ENCODE data around the gene SEMA5A.

- TF ChIP-seq, protein P1, sequence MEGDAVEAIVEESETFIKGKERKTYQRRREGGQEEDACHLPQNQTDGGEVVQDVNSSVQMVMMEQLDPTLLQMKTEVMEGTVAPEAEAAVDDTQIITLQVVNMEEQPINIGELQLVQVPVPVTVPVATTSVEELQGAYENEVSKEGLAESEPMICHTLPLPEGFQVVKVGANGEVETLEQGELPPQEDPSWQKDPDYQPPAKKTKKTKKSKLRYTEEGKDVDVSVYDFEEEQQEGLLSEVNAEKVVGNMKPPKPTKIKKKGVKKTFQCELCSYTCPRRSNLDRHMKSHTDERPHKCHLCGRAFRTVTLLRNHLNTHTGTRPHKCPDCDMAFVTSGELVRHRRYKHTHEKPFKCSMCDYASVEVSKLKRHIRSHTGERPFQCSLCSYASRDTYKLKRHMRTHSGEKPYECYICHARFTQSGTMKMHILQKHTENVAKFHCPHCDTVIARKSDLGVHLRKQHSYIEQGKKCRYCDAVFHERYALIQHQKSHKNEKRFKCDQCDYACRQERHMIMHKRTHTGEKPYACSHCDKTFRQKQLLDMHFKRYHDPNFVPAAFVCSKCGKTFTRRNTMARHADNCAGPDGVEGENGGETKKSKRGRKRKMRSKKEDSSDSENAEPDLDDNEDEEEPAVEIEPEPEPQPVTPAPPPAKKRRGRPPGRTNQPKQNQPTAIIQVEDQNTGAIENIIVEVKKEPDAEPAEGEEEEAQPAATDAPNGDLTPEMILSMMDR (IDR thresholded peaks at IDR 0.05), result no peak
- no peak for TF ChIP-seq ATF3 (CRISPR knock-in tag; conservative IDR thresholded peaks at IDR 0.05)
- no peak for TF ChIP-seq CREB1 (CRISPR knock-in tag; IDR thresholded peaks at IDR 0.05)
- no peak for TF ChIP-seq CBFB (CRISPR knock-in tag; IDR thresholded peaks at IDR 0.05; ENCODE audit: low read depth)
- no peak for TF ChIP-seq ZNF263 (CRISPR knock-in tag; IDR thresholded peaks at IDR 0.05; ENCODE audit: low read depth)
- no peak for TF ChIP-seq E2F5 (CRISPR knock-in tag; IDR thresholded peaks at IDR 0.05)
- TF ChIP-seq STAT6 (CRISPR knock-in tag; conservative IDR thresholded peaks at IDR 0.05; ENCODE audit: low read depth), result no peak
- TF ChIP-seq, protein P2, sequence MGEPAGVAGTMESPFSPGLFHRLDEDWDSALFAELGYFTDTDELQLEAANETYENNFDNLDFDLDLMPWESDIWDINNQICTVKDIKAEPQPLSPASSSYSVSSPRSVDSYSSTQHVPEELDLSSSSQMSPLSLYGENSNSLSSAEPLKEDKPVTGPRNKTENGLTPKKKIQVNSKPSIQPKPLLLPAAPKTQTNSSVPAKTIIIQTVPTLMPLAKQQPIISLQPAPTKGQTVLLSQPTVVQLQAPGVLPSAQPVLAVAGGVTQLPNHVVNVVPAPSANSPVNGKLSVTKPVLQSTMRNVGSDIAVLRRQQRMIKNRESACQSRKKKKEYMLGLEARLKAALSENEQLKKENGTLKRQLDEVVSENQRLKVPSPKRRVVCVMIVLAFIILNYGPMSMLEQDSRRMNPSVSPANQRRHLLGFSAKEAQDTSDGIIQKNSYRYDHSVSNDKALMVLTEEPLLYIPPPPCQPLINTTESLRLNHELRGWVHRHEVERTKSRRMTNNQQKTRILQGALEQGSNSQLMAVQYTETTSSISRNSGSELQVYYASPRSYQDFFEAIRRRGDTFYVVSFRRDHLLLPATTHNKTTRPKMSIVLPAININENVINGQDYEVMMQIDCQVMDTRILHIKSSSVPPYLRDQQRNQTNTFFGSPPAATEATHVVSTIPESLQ (CRISPR knock-in tag; IDR thresholded peaks at IDR 0.05), result no peak
- TF ChIP-seq MYBL2 (CRISPR knock-in tag; IDR thresholded peaks at IDR 0.05), result no peak
- TF ChIP-seq, protein P3, sequence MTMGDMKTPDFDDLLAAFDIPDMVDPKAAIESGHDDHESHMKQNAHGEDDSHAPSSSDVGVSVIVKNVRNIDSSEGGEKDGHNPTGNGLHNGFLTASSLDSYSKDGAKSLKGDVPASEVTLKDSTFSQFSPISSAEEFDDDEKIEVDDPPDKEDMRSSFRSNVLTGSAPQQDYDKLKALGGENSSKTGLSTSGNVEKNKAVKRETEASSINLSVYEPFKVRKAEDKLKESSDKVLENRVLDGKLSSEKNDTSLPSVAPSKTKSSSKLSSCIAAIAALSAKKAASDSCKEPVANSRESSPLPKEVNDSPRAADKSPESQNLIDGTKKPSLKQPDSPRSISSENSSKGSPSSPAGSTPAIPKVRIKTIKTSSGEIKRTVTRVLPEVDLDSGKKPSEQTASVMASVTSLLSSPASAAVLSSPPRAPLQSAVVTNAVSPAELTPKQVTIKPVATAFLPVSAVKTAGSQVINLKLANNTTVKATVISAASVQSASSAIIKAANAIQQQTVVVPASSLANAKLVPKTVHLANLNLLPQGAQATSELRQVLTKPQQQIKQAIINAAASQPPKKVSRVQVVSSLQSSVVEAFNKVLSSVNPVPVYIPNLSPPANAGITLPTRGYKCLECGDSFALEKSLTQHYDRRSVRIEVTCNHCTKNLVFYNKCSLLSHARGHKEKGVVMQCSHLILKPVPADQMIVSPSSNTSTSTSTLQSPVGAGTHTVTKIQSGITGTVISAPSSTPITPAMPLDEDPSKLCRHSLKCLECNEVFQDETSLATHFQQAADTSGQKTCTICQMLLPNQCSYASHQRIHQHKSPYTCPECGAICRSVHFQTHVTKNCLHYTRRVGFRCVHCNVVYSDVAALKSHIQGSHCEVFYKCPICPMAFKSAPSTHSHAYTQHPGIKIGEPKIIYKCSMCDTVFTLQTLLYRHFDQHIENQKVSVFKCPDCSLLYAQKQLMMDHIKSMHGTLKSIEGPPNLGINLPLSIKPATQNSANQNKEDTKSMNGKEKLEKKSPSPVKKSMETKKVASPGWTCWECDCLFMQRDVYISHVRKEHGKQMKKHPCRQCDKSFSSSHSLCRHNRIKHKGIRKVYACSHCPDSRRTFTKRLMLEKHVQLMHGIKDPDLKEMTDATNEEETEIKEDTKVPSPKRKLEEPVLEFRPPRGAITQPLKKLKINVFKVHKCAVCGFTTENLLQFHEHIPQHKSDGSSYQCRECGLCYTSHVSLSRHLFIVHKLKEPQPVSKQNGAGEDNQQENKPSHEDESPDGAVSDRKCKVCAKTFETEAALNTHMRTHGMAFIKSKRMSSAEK (CRISPR knock-in tag; IDR thresholded peaks at IDR 0.05; ENCODE audit: borderline replicate concordance), result no peak
- TF ChIP-seq NFE2L1 (CRISPR knock-in tag; IDR thresholded peaks at IDR 0.05), result no peak
- TF ChIP-seq ZNF138 (CRISPR knock-in tag; conservative IDR thresholded peaks at IDR 0.05), result no peak
- TF ChIP-seq ATF1 (CRISPR knock-in tag; IDR thresholded peaks at IDR 0.05), result no peak
Observed at GRCh38 chr5:9382522-9382921, 163.4 kb downstream of the SEMA5A start.

Measured in WTC11 (cell line).